GM12878 (cell line): Measurements from ENCODE around the gene ADGRV1. TPM values are rescaled to one million over a fixed set of nuclear protein-coding genes. Genes with fewer than 3 reads are reported as not detected.

Experiments used
- ATAC-seq: fragments of 200-7000 bp; cut with Tn5 transposase; 3 replicates; pipeline ENCODE4 v1.9.1; 2020; ENCODE audit warnings: mild to moderate bottlenecking, moderate library complexity
- BruUV-seq: library from RNA; stranded (reverse); fragments of 400-500 nt; replicated peaks from 2 replicates; lab custom pipeline; 2021; lab: Mats Ljungman, UMichigan
- CTCF ChIA-PET: fragments of 300-600 bp; sonication (Branson Sonifier 250); formaldehyde crosslinking; extraction: SDS; loops from one replicate; lab custom pipeline; 2021; ENCODE audit warnings: inconsistent platforms; lab: Yijun Ruan, JAX
- POLR2A ChIA-PET: fragments of 350-600 bp; formaldehyde crosslinking; extraction: SDS; loops from one replicate; lab custom pipeline; 2021; ENCODE audit warnings: inconsistent platforms; lab: Charles Lee
- RAD21 ChIA-PET: fragments of 300-600 bp; sonication (Branson Sonifier 250); formaldehyde crosslinking; loops from one replicate; lab custom pipeline; 2023; ENCODE audit warnings: antibody characterized with exemption; ENCODE audit not compliant: unreplicated experiment; lab: Charles Lee
- SMC1A ChIA-PET: fragments of 300-600 bp; sonication (Branson Sonifier 250); formaldehyde crosslinking; loops from one replicate; lab custom pipeline; 2023; ENCODE audit not compliant: unreplicated experiment, uncharacterized antibody; lab: Charles Lee
- DNase-seq: peaks from one replicate; pipeline ENCODE4 v3.0.0-alpha.2; 2011; ENCODE audit warnings: low read depth, low spot score
- FAIRE-seq: peaks from 3 replicates; lab custom pipeline; 2011; peaks lifted over from hg19 to GRCh38; lab: Jason Lieb, UNC
- H2AFZ ChIP-seq: 2 replicates; pipeline ENCODE4 v1.6.0; 2011; ENCODE audit warnings: low read depth, low read length, control low read depth; ENCODE audit not compliant: control insufficient read depth
- H3K27ac ChIP-seq: 2 replicates; pipeline ENCODE4 v1.5.1; 2011; ENCODE audit warnings: control low read depth; ENCODE audit not compliant: control insufficient read depth, insufficient read depth
- H3K27me3 ChIP-seq, 2 experiments: replicated peaks in 1 of 2; 2 replicates each; pipeline versions ENCODE4 v1.6.0 to v1.6.1; 2011; ENCODE audit warnings: low read length in 1 of 2; ENCODE audit not compliant: control insufficient read depth in 2 of 2, insufficient read depth in 2 of 2
- H3K36me3 ChIP-seq, 2 experiments: 2 replicates each; pipeline ENCODE4 v1.5.1; 2011; ENCODE audit warnings: low read length in 1 of 2; ENCODE audit not compliant: control insufficient read depth in 2 of 2, insufficient read depth in 2 of 2
- H3K4me1 ChIP-seq: 2 replicates; pipeline ENCODE4 v1.6.1; 2011; ENCODE audit warnings: mild to moderate bottlenecking, low read length, moderate library complexity, mixed read lengths; ENCODE audit not compliant: control insufficient read depth, insufficient read depth
- H3K4me2 ChIP-seq: 2 replicates; pipeline ENCODE4 v1.6.0; 2011; ENCODE audit warnings: control low read depth; ENCODE audit not compliant: control insufficient read depth, insufficient read depth
- H3K4me3 ChIP-seq: fragments of 200-600 bp; sonication (generic); 2 replicates; pipeline ENCODE4 v1.5.1; 2016
- H3K79me2 ChIP-seq: 2 replicates; pipeline ENCODE4 v1.6.0; 2011; ENCODE audit warnings: low read length; ENCODE audit not compliant: control insufficient read depth, insufficient read depth
- H3K9ac ChIP-seq: 2 replicates; pipeline ENCODE4 v1.8.0; 2011; ENCODE audit warnings: low read length, control low read depth, mixed read lengths; ENCODE audit not compliant: control insufficient read depth, insufficient read depth
- H3K9me3 ChIP-seq: replicated peaks from 3 replicates; pipeline ENCODE4 v1.5.1; 2011; ENCODE audit warnings: mild to moderate bottlenecking, low read length; ENCODE audit not compliant: control insufficient read depth, insufficient read depth
- H4K20me1 ChIP-seq: 2 replicates; pipeline ENCODE4 v1.6.0; 2011; ENCODE audit not compliant: control insufficient read depth, insufficient read depth
- PAX8 ChIP-seq: fragments of 450-650 bp; IDR thresholded peaks from 2 replicates; pipeline ENCODE4 v1.6.1; 2017; ENCODE audit warnings: mild to moderate bottlenecking, moderate library complexity
- POU2F2 ChIP-seq: IDR thresholded peaks from 3 replicates; pipeline ENCODE4 v1.6.1; 2011; ENCODE audit warnings: low read depth, mild to moderate bottlenecking, low read length, borderline replicate concordance
- RUNX3 ChIP-seq: IDR thresholded peaks from 2 replicates; pipeline ENCODE4 v1.6.1; 2012; ENCODE audit warnings: low read length, inconsistent platforms
- SPI1 ChIP-seq: IDR thresholded peaks from 2 replicates; pipeline ENCODE4 v1.6.1; 2011; ENCODE audit warnings: low read depth, mild to moderate bottlenecking, low read length, moderate library complexity, borderline replicate concordance; ENCODE audit not compliant: insufficient read depth
- WGBS: methylation state at CpG from one replicate; pipeline ENCODE4 v1.1.6; 2016; ENCODE audit warnings: low lambda C conversion rate; ENCODE audit not compliant: insufficient replicate concordance, insufficient coverage; ENCODE audit errors: missing lambda C conversion rate; 5-methylcytosine and 5-hydroxymethylcytosine counted together
- in situ Hi-C: fragments of 300-500 bp; cut with MboI; formaldehyde crosslinking; loops from 9 replicates; pipeline ENCODE4 v1.14.3; 2018; ENCODE audit warnings: mixed read lengths
- intact Hi-C: fragments of 100-400 bp; cut with micrococcal nuclease; formaldehyde crosslinking; loops from one replicate; pipeline ENCODE4 v1.14.2; 2022; ENCODE audit not compliant: unreplicated experiment
- polyA plus RNA-seq, 11 experiments: library from polyadenylated mRNA; depleted of rRNA in 4 of 11; unstranded in 6 of 11; stranded (reverse) in 5 of 11; fragments of >200 nt; fragmentation: Nextera tagmentation in 4 of 11; fragmentation: Illumina TruSeq in 1 of 11; extraction: Ambion mirVana in 4 of 11; extraction: Trizol in 1 of 11; gene quantifications; 1 replicate in 1 of 11; 2 replicates in 10 of 11; pipeline versions ENCODE4 v1.2.1 to v1.2.3, GENCODE V29; 2011 to 2016; ENCODE audit warnings: inconsistent platforms in 2 of 11, missing spikeins in 2 of 11, low read depth in 1 of 11
- total RNA-seq, 4 experiments: library from RNA; depleted of rRNA in 3 of 4; stranded (reverse); fragments of >200 nt in 3 of 4; fragmentation: Illumina TruSeq in 1 of 4; extraction: Trizol in 1 of 4; gene quantifications; 2 replicates each; pipeline versions ENCODE4 v1.2.1 to v1.2.3, GENCODE V29; 2013 to 2021
- TF ChIP-seq, protein P1 (sequence below): fragments of 450-650 bp; formaldehyde crosslinking; IDR thresholded peaks from 2 replicates; pipeline ENCODE4 v1.4.0; 2020; ENCODE audit warnings: mild to moderate bottlenecking, moderate library complexity
- TF ChIP-seq, protein P2 (sequence below): IDR thresholded peaks from 2 replicates; pipeline ENCODE4 v1.6.1; 2012; ENCODE audit warnings: low read length, inconsistent platforms

The ADGRV1 gene
- total and polyA plus RNA-seq, 10 of the 15 experiments (the other 5 are each of a cell fraction or from before 2014, with no cell fraction given), result 0.04 to 8.1 (median 0.16) TPM; not detected in 1

DNA sequence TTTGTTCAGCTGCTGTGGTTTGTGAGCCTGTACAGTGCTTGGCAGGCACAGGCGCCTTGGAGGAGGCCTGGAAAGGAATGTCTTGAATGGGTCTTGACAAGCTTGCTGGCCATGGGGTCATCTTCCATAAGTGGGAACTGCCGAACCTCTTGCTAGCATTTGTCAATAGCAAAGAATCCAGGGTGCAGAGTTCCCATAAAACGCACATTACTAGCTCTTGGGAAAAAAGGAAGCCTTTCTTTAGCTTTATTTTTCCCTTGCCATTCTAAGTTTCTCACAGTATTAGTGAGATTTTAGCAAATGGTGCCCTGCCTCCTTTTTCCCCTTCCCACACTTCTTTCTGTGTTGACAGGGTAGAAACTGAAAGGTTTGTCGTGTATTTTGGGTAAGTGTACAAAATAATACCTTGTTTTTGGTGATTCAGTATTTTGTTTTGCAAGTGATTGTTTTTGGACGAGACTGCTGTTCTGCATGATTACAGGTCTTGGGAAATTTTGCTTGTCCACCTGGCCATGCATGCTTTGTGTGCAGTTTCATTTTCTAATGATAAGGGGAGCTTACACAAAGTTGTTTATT lies 82.0 kb downstream of the ADGRV1 start (continued):
- TF ChIP-seq, protein P1, sequence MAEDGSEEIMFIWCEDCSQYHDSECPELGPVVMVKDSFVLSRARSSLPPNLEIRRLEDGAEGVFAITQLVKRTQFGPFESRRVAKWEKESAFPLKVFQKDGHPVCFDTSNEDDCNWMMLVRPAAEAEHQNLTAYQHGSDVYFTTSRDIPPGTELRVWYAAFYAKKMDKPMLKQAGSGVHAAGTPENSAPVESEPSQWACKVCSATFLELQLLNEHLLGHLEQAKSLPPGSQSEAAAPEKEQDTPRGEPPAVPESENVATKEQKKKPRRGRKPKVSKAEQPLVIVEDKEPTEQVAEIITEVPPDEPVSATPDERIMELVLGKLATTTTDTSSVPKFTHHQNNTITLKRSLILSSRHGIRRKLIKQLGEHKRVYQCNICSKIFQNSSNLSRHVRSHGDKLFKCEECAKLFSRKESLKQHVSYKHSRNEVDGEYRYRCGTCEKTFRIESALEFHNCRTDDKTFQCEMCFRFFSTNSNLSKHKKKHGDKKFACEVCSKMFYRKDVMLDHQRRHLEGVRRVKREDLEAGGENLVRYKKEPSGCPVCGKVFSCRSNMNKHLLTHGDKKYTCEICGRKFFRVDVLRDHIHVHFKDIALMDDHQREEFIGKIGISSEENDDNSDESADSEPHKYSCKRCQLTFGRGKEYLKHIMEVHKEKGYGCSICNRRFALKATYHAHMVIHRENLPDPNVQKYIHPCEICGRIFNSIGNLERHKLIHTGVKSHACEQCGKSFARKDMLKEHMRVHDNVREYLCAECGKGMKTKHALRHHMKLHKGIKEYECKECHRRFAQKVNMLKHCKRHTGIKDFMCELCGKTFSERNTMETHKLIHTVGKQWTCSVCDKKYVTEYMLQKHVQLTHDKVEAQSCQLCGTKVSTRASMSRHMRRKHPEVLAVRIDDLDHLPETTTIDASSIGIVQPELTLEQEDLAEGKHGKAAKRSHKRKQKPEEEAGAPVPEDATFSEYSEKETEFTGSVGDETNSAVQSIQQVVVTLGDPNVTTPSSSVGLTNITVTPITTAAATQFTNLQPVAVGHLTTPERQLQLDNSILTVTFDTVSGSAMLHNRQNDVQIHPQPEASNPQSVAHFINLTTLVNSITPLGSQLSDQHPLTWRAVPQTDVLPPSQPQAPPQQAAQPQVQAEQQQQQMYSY (CRISPR knock-in tag), result no peak
- TF ChIP-seq, protein P2, sequence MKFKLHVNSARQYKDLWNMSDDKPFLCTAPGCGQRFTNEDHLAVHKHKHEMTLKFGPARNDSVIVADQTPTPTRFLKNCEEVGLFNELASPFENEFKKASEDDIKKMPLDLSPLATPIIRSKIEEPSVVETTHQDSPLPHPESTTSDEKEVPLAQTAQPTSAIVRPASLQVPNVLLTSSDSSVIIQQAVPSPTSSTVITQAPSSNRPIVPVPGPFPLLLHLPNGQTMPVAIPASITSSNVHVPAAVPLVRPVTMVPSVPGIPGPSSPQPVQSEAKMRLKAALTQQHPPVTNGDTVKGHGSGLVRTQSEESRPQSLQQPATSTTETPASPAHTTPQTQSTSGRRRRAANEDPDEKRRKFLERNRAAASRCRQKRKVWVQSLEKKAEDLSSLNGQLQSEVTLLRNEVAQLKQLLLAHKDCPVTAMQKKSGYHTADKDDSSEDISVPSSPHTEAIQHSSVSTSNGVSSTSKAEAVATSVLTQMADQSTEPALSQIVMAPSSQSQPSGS, result peak; percentile 64

DNA sequence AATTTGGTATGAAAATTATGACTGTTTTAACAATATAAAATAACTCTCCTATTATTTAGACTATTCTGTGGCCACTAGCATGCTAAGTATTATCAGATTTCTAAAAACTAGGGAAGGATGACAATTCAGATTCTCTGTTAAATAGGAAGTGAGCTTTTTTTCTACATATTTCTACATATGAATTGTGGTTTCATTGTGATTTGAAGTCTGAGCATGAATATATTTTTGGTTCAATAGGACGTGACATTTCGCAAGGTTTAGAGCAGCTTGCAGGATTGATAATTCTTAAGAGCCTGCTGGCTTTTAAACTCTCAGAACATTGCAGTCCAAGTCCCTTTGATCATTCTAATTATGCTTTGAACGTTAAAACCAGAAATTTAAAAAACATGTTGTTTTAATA lies 82.9 kb downstream of the ADGRV1 start:
- RAD21 ChIA-PET, result interaction anchor here (0.7 to 1.9 kb wide), 6 partner anchors 9 to 742 kb away, joined by 3 to 8 read pairs (median 4); partner anchors contain the start of gene ARRDC3
- DNase-seq, result peak; percentile 55
- TF ChIP-seq POU2F2 (no peak), PAX8 (no peak), RUNX3 (peak; percentile 50), SPI1 (peak; percentile 36; the same call in 1 of the 2 replicates)
- no peak for FAIRE-seq
- Histone ChIP-seq H3K4me3 (no peak overlapping the region), H2AFZ (peak overlapping the region; percentile 30), H3K36me3 (no peaks in the 10 kb centered on the region), H3K9ac (peak overlapping the region; percentile 53; the same call in 1 of the 2 replicates), H3K27me3 (no peaks in the 10 kb centered on the region), H3K27ac (peak overlapping the region; percentile 93), H4K20me1 (no peaks in the 10 kb centered on the region), H3K4me1 (peaks cover 13% of the 10 kb centered on the region; the same call in 1 of the 2 replicates), H3K4me2 (peak overlapping the region; percentile 86; the same call in 1 of the 2 replicates), H3K79me2 (no peaks in the 10 kb centered on the region; the same call in none of the 2 replicates), H3K9me3 (peaks cover 2% of the 10 kb centered on the region; the same call in 2 of the 3 replicates)
- peak; percentile 44 for ATAC-seq
- intact Hi-C loops, result no loop called here
- CTCF ChIA-PET, result interaction anchor here (1.0 kb wide), 1 partner anchor 30 kb away, joined by 5 read pairs; no protein-coding TSS in a partner anchor
- SMC1A ChIA-PET, result interaction anchor here (0.6 to 3.6 kb wide), 11 partner anchors 10 to 324 kb away, joined by 3 to 31 read pairs (median 6); no protein-coding TSS in a partner anchor
- WGBS, result 35% methylated on average over 3 of the region's 3 CpGs
- POLR2A ChIA-PET, result interaction anchor here (1.5 kb wide), 1 partner anchor 9 kb away, joined by 4 read pairs; no protein-coding TSS in a partner anchor
- no TSS peak for BruUV-seq
- in situ Hi-C loops, result no loop called here
